H1 (cell line): ENCODE measurements around the gene GALNT2. TPM values are rescaled to one million over a fixed set of nuclear protein-coding genes. Genes with fewer than 3 reads are reported as not detected.

Experiments
- CTCF ChIA-PET: fragments of 300-600 bp; sonication (Branson Sonifier 250); formaldehyde crosslinking; loops from one replicate; lab custom pipeline; 2021; ENCODE audit not compliant: partially characterized antibody; lab: Charles Lee
- POLR2A ChIA-PET: fragments of 300-600 bp; sonication (Branson Sonifier 250); formaldehyde crosslinking; loops from one replicate; lab custom pipeline; 2021; ENCODE audit warnings: inconsistent platforms; ENCODE audit not compliant: partially characterized antibody; lab: Charles Lee
- DNase-seq, 2 experiments: peaks; one replicate each; pipeline versions ENCODE4 v3.0.0 to v3.0.0-alpha.2; 2010 to 2022; ENCODE audit warnings: low spot score in 2 of 2, low read depth in 1 of 2, mixed read lengths in 1 of 2
- FAIRE-seq: peaks from 2 replicates; lab custom pipeline; 2011; peaks lifted over from hg19 to GRCh38; lab: Jason Lieb, UNC
- H2AFZ ChIP-seq: 2 replicates; pipeline ENCODE4 v1.8.1; 2012; ENCODE audit warnings: low read length, inconsistent platforms
- H2AK5ac ChIP-seq: 2 replicates; pipeline ENCODE4 v1.6.1; 2013; ENCODE audit warnings: low read depth, low read length
- H2BK120ac ChIP-seq: replicated peaks from 2 replicates; pipeline ENCODE3; 2013; ENCODE audit warnings: low read depth, low read length, inconsistent platforms
- H2BK12ac ChIP-seq: 2 replicates; pipeline ENCODE4 v1.6.1; 2013; ENCODE audit warnings: low read depth, low read length
- H2BK15ac ChIP-seq: 2 replicates; pipeline ENCODE4 v1.6.1; 2013; ENCODE audit warnings: low read length
- H2BK20ac ChIP-seq: 2 replicates; pipeline ENCODE4 v1.6.1; 2013; ENCODE audit warnings: low read length
- H2BK5ac ChIP-seq: 2 replicates; pipeline ENCODE4 v1.6.1; 2013; ENCODE audit warnings: low read depth, low read length
- H3K14ac ChIP-seq: 2 replicates; pipeline ENCODE4 v1.6.1; 2013; ENCODE audit warnings: inconsistent platforms; ENCODE audit not compliant: insufficient read length
- H3K18ac ChIP-seq: 2 replicates; pipeline ENCODE4 v1.6.1; 2013; ENCODE audit warnings: low read length; ENCODE audit errors: extremely low read depth
- H3K23ac ChIP-seq: 2 replicates; pipeline ENCODE4 v1.6.1; 2013; ENCODE audit warnings: inconsistent platforms; ENCODE audit not compliant: insufficient read length
- H3K23me2 ChIP-seq: 2 replicates; pipeline ENCODE4 v1.6.1; 2013; ENCODE audit warnings: low read depth, low read length
- H3K27ac ChIP-seq: 2 replicates; pipeline ENCODE4 v1.6.1; 2011; ENCODE audit warnings: low read depth, low read length, inconsistent platforms
- H3K27me3 ChIP-seq, 4 experiments: replicated peaks in 1 of 4; 1 replicate in 1 of 4; 2 replicates in 3 of 4; pipeline versions ENCODE4 v1.6.1 to v1.8.1; 2011 to 2013; ENCODE audit warnings: low read length in 3 of 4, mild to moderate bottlenecking in 3 of 4, inconsistent platforms in 2 of 4, mixed read lengths in 2 of 4, moderate library complexity in 1 of 4; ENCODE audit not compliant: control insufficient read depth in 3 of 4, insufficient read depth in 3 of 4; ENCODE audit errors: extremely low read depth in 1 of 4
- H3K36me3 ChIP-seq, 4 experiments: 2 replicates each; pipeline versions ENCODE4 v1.6.1 to v1.8.1; 2011 to 2013; ENCODE audit warnings: mild to moderate bottlenecking in 4 of 4, low read length in 3 of 4, moderate library complexity in 2 of 4, control low read depth in 1 of 4, inconsistent platforms in 1 of 4; ENCODE audit not compliant: insufficient read depth in 4 of 4, control insufficient read depth in 2 of 4
- H3K4ac ChIP-seq: replicated peaks from 2 replicates; pipeline ENCODE3; 2013; ENCODE audit warnings: low read length, low read depth, mixed read lengths, inconsistent platforms; ENCODE audit not compliant: insufficient read length
- H3K4me1 ChIP-seq, 4 experiments: replicated peaks in 1 of 4; 1 replicate in 1 of 4; 2 replicates in 3 of 4; pipeline versions ENCODE4 v1.6.1 to v1.8.1; 2011 to 2013; ENCODE audit warnings: low read length in 3 of 4, inconsistent platforms in 2 of 4, mixed read lengths in 1 of 4; ENCODE audit not compliant: insufficient read depth in 4 of 4, control insufficient read depth in 3 of 4
- H3K4me2 ChIP-seq, 2 experiments: 2 replicates each; pipeline versions ENCODE4 v1.6.1 to v1.8.1; 2011 to 2013; ENCODE audit warnings: low read depth in 2 of 2, low read length in 2 of 2, control low read depth in 1 of 2, inconsistent platforms in 1 of 2, mild to moderate bottlenecking in 1 of 2; ENCODE audit not compliant: insufficient read depth in 1 of 2
- H3K4me3 ChIP-seq, 4 experiments: fragments of 200-600, 300-600 bp in 1 of 4; sonication (generic), shearing (Covaris generic), sonication (Bioruptor Twin) in 1 of 4; 2 replicates each; pipeline versions ENCODE4 v1.5.1 to v1.8.1; 2011 to 2016; ENCODE audit warnings: low read length in 4 of 4, low read depth in 3 of 4, control low read depth in 2 of 4, inconsistent platforms in 2 of 4, mild to moderate bottlenecking in 2 of 4, mixed read lengths in 1 of 4, moderate library complexity in 1 of 4; ENCODE audit not compliant: insufficient read depth in 2 of 4; ENCODE audit errors: extremely low read depth in 1 of 4
- H3K56ac ChIP-seq: replicated peaks from 2 replicates; pipeline ENCODE3; 2013; ENCODE audit warnings: low read depth, mild to moderate bottlenecking, mixed read lengths, low read length, inconsistent platforms; ENCODE audit not compliant: insufficient read length
- H3K79me1 ChIP-seq: 2 replicates; pipeline ENCODE4 v1.6.1; 2013; ENCODE audit warnings: low read depth, low read length, control low read depth
- H3K79me2 ChIP-seq, 2 experiments: 2 replicates each; pipeline versions ENCODE4 v1.6.1 to v1.8.1; 2012 to 2013; ENCODE audit warnings: low read length in 2 of 2, mild to moderate bottlenecking in 2 of 2, inconsistent platforms in 1 of 2; ENCODE audit not compliant: insufficient read depth in 2 of 2, control insufficient read depth in 1 of 2
- H3K9ac ChIP-seq, 4 experiments: replicated peaks in 1 of 4; 1 replicate in 1 of 4; 2 replicates in 3 of 4; pipeline versions ENCODE4 v1.6.1 to v1.8.1; 2011 to 2013; ENCODE audit warnings: low read depth in 3 of 4, low read length in 3 of 4, control low read depth in 2 of 4, mild to moderate bottlenecking in 2 of 4, moderate library complexity in 2 of 4, inconsistent platforms in 1 of 4; ENCODE audit errors: extremely low read depth in 1 of 4
- H3K9me3 ChIP-seq, 2 experiments: 2 replicates each; pipeline versions ENCODE4 v1.6.1 to v1.8.1; 2012 to 2013; ENCODE audit warnings: mild to moderate bottlenecking in 2 of 2, moderate library complexity in 2 of 2, control low read depth in 1 of 2, inconsistent platforms in 1 of 2, low read depth in 1 of 2, low read length in 1 of 2, mixed read lengths in 1 of 2; ENCODE audit not compliant: insufficient read depth in 2 of 2
- H4K20me1 ChIP-seq, 2 experiments: replicated peaks in 1 of 2; 2 replicates each; pipeline versions ENCODE3 to v1.8.1; 2011 to 2013; ENCODE audit warnings: inconsistent platforms in 2 of 2, low read length in 2 of 2, mild to moderate bottlenecking in 1 of 2; ENCODE audit not compliant: insufficient read depth in 2 of 2, control insufficient read depth in 1 of 2
- H4K5ac ChIP-seq: 2 replicates; pipeline ENCODE4 v1.6.1; 2013; ENCODE audit warnings: low read length, low read depth, mixed read lengths, inconsistent platforms; ENCODE audit not compliant: insufficient read length
- H4K8ac ChIP-seq: 2 replicates; pipeline ENCODE4 v1.8.0; 2013; ENCODE audit warnings: mild to moderate bottlenecking, moderate library complexity, low read length, inconsistent platforms; ENCODE audit not compliant: insufficient read depth; ENCODE audit errors: extremely low read depth
- H4K91ac ChIP-seq: replicated peaks from 2 replicates; pipeline ENCODE3; 2013; ENCODE audit warnings: low read length, mixed read lengths, inconsistent platforms; ENCODE audit not compliant: insufficient read length
- BRCA1 ChIP-seq: IDR thresholded peaks from 2 replicates; pipeline ENCODE4 v1.6.1; 2012; ENCODE audit warnings: low read depth, low read length, improper control_type of control experiment
- MAX ChIP-seq: IDR thresholded peaks from 2 replicates; pipeline ENCODE4 v1.6.1; 2012; ENCODE audit warnings: inconsistent platforms
- TCF12 ChIP-seq: IDR thresholded peaks from 2 replicates; pipeline ENCODE4 v1.6.1; 2011; ENCODE audit warnings: low read depth, mild to moderate bottlenecking, low read length
- WGBS, 2 experiments: shearing (Covaris generic) in 1 of 2; methylation state at CpG; one replicate each; pipeline versions ENCODE4 v1.1.6 to v1.1.7; 2013 to 2015; ENCODE audit warnings: low lambda C conversion rate in 2 of 2, mixed read lengths in 2 of 2, inconsistent platforms in 1 of 2, low coverage in 1 of 2, missing lambda C conversion rate in 1 of 2; ENCODE audit not compliant: insufficient replicate concordance in 2 of 2, insufficient coverage in 1 of 2, insufficient read length in 1 of 2; ENCODE audit errors: extremely low coverage in 1 of 2, missing lambda C conversion rate in 1 of 2; 5-methylcytosine and 5-hydroxymethylcytosine counted together
- polyA plus RNA-seq, 7 experiments: library from polyadenylated mRNA; depleted of rRNA in 3 of 7; stranded (reverse) in 5 of 7; unstranded in 2 of 7; fragments of >200 nt in 5 of 7; fragments of 200-250 nt in 2 of 7; gene quantifications; 1 replicate in 5 of 7; 2 replicates in 1 of 7; 4 replicates in 1 of 7; pipeline versions ENCODE4 v1.2.1 to v1.2.3, GENCODE V29; 2011 to 2013; ENCODE audit warnings: missing spikeins in 2 of 7, mixed read lengths in 2 of 7
- total RNA-seq: library from RNA; stranded (reverse); fragmentation: NEBNext Ultra II Directional; extraction: Animal tissue kit (Norgen Biotek cat#: 25700); gene quantifications from 2 replicates; pipeline ENCODE4 v1.2.1, GENCODE V29; 2021

GALNT2 gene
- total and polyA plus RNA-seq, 2 of the 8 experiments (the other 6 are each of a cell fraction or from before 2014, with no cell fraction given): 34.5 to 75.3 TPM

DNA sequence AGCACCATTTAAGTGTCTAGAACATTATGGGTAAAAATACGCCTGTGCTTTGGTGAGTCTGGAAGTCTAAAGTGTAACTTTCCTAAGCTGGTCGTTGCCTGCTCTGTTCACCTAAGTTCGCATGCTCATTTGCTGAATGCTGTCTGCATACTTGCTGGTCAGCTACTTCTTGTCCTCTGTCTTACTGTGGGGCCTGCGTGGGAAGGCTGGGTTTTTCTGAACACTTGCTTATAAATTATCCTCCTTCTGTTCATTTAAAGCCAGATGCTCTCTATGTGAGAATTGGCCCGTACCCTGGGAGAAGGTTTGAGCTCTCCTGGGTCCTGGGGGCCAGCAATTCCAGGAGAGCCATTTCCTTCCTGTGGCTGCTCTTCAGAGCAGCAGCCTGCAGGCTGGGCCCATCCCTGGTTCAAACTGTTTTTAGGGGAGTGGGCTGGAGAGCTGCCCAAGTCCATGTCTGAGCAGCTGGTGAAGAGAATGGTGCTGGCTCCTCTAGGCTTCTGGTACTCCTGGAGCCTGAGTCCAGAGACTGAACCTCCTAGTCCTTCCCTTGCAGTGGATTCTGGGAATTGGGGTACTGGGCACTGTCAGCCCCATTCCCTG is 75.7 kb downstream of the GALNT2 start:
- no peak overlapping the region for H3K4me3 ChIP-seq
- no peak overlapping the region for H4K91ac ChIP-seq
- no peaks in the 10 kb centered on the region for H3K36me3 ChIP-seq
- H4K8ac ChIP-seq: no peak overlapping the region
- TF ChIP-seq MAX (no peak), BRCA1 (no peak), TCF12 (no peak)
- DNase-seq (no peak), FAIRE-seq (no peak)
- H2BK5ac ChIP-seq: no peak overlapping the region; the same call in 1 of the 2 replicates
- no peak overlapping the region for H4K5ac ChIP-seq
- H3K23ac ChIP-seq: no peak overlapping the region
- peaks cover 20% of the 10 kb centered on the region for H3K79me1 ChIP-seq
- H3K14ac ChIP-seq: no peak overlapping the region
- H2BK12ac ChIP-seq: no peak overlapping the region
- no peak overlapping the region for H2BK20ac ChIP-seq
- H3K27me3 ChIP-seq: no peaks in the 10 kb centered on the region
- no peak overlapping the region for H2BK15ac ChIP-seq
- H3K27ac ChIP-seq: no peak overlapping the region
- no peak overlapping the region for H3K4ac ChIP-seq
- H3K23me2 ChIP-seq: 0 out of 2 replicates have a peak, but pooled peaks cover 2% of the 10 kb centered on the region
- peaks cover 0 to 21% (median 13%) of the 10 kb centered on the region in 4 experiments; a peak in 4 of 7 replicates for H3K4me1 ChIP-seq
- 85% methylated on average over 5 of the region's 5 CpGs; no CpG with 5 or more reads in 1 of the 2 experiments for WGBS, 2 experiments
- H3K56ac ChIP-seq: no peak overlapping the region
- H4K20me1 ChIP-seq: peaks cover 1 to 14% of the 10 kb centered on the region in 2 experiments
- no peak overlapping the region for H2BK120ac ChIP-seq
- no peak overlapping the region for H3K4me2 ChIP-seq
- no peak overlapping the region for H2AFZ ChIP-seq
- H3K79me2 ChIP-seq: peaks cover 0 to 78% of the 10 kb centered on the region in 2 experiments; a peak in 2 of 4 replicates
- no peak overlapping the region for H3K9ac ChIP-seq
- H2AK5ac ChIP-seq: no peak overlapping the region
- ChIA-PET POLR2A (interaction anchor here (1.1 to 1.8 kb wide), 2 partner anchors 15 to 19 kb away, joined by 3 read pairs; no protein-coding TSS in a partner anchor), CTCF (interaction anchor here (1.0 to 1.4 kb wide), 5 partner anchors 11 to 169 kb away, joined by 3 to 7 read pairs (median 6); no protein-coding TSS in a partner anchor)
- H3K9me3 ChIP-seq: no peaks in the 10 kb centered on the region
- H3K18ac ChIP-seq: no peak overlapping the region
